GDM1 (cell line): Measurements from ENCODE around the gene CCDC117.
A peak's percentile ranks its signal among the peaks of the same experiment; 100 is the strongest.
"Not testable (repeated sequence)": the region's sequence is repeated elsewhere in the genome, so short reads cannot be mapped to it uniquely, and the experiment has no call there.

Experiments used
- DNase-seq: peaks from one replicate; lab custom pipeline; 2025; lab: John Stamatoyannopoulos, UW

CCDC117 gene

GRCh38 chr22:28801845-28802594, 29.5 kb downstream of the CCDC117 start:
- DNase-seq = peak; percentile 59

GRCh38 chr22:28802595-28803123, 30.2 kb downstream of the CCDC117 start:
- DNase-seq = peak; percentile 30

GRCh38 chr22:28805426-28805825, 32.9 kb downstream of the CCDC117 start:
- not testable (repeated sequence) for DNase-seq

- no peak for DNase-seq
Measured at GRCh38 chr22:28808716-28809355, 36.3 kb downstream of the CCDC117 start.

- peak; percentile 92 for DNase-seq
Measured at GRCh38 chr22:28810821-28811491, 38.5 kb downstream of the CCDC117 start.

GRCh38 chr22:28812516-28812915, 40.0 kb downstream of the CCDC117 start:
- DNase-seq = no peak

- peak; percentile 13 for DNase-seq
Measured at GRCh38 chr22:28813772-28814518, 41.5 kb downstream of the CCDC117 start.

- peak; percentile 26 for DNase-seq
Measured at GRCh38 chr22:28815111-28815510, 42.6 kb downstream of the CCDC117 start.

- no peak for DNase-seq
Measured at GRCh38 chr22:28815729-28816128, 43.2 kb downstream of the CCDC117 start.

GRCh38 chr22:28817064-28817463, 44.6 kb downstream of the CCDC117 start:
- no peak for DNase-seq

- DNase-seq = no peak
Measured at GRCh38 chr22:28817919-28818859, 45.7 kb downstream of the CCDC117 start.

- DNase-seq = no peak
Measured at GRCh38 chr22:28819253-28820096, 47.0 kb downstream of the CCDC117 start.

- no peak for DNase-seq
Measured at GRCh38 chr22:28820885-28821284, 48.4 kb downstream of the CCDC117 start.

- no peak for DNase-seq
Measured at GRCh38 chr22:28821452-28821851, 49.0 kb downstream of the CCDC117 start.

- DNase-seq = peak; percentile 51
Measured at GRCh38 chr22:28822930-28823551, 50.5 kb downstream of the CCDC117 start.

- DNase-seq = not testable (repeated sequence)
Measured at GRCh38 chr22:28824455-28824854, 52.0 kb downstream of the CCDC117 start.

GRCh38 chr22:28826430-28826829, 53.9 kb downstream of the CCDC117 start:
- DNase-seq = not testable (repeated sequence)

- DNase-seq = no peak
Measured at GRCh38 chr22:28826921-28827320, 54.4 kb downstream of the CCDC117 start.
